Keratinocyte (primary cell): ENCODE results near the gene DDX54.

Experiments
- CTCF ChIP-seq, 3 experiments: IDR thresholded peaks in 1 of 3; conservative IDR thresholded peaks in 1 of 3; optimal IDR thresholded peaks in 1 of 3; 2 replicates in 2 of 3; 3 replicates in 1 of 3; pipeline versions ENCODE3 to v1.5.1; 2011; ENCODE audit warnings: low read length in 3 of 3, mild to moderate bottlenecking in 3 of 3, moderate library complexity in 2 of 3, control low read depth in 1 of 3, inconsistent platforms in 1 of 3; ENCODE audit not compliant: insufficient read depth in 2 of 3; ENCODE audit errors: extremely low read depth in 1 of 3
- EZH2 ChIP-seq: IDR thresholded peaks from one replicate; pipeline ENCODE4 v1.6.1; 2012; ENCODE audit warnings: inconsistent platforms, mild to moderate bottlenecking, low read length, moderate library complexity

GRCh38 chr12:113179023-113179422 lies 6.3 kb downstream of the DDX54 start:
- TF ChIP-seq CTCF (optimal IDR thresholded peaks at IDR 0.05 in 1 of 3, IDR thresholded peaks at IDR 0.05 in 1 of 3, conservative IDR thresholded peaks at IDR 0.05 in 1 of 3; ENCODE audit: extremely low read depth in 1 of 3, insufficient read depth in 2 of 3, low read length in 3 of 3) = no peak
- no peak for TF ChIP-seq EZH2
